ENCODE results near the gene ADGRD1.
A peak's percentile ranks its signal among the peaks of the same experiment; 100 is the strongest.
"Not testable (repeated sequence)": the region's sequence is repeated elsewhere in the genome, so short reads cannot be mapped to it uniquely, and the experiment has no call there.

ADGRD1 gene

GRCh38 chr12:130953771-130954543 is at the start of gene ADGRD1:
Gene ADGRD1 (plus strand): TSS chr12:130953907. CDS start chr12:130954466, 559 bp downstream.
- Mint-ChIP-seq H3K4me3 (no peak within 1 kb of the TSS), H3K36me3 (no peaks in the 10 kb centered on the region), H3K27ac (no peak within 1 kb of the TSS)

DNA sequence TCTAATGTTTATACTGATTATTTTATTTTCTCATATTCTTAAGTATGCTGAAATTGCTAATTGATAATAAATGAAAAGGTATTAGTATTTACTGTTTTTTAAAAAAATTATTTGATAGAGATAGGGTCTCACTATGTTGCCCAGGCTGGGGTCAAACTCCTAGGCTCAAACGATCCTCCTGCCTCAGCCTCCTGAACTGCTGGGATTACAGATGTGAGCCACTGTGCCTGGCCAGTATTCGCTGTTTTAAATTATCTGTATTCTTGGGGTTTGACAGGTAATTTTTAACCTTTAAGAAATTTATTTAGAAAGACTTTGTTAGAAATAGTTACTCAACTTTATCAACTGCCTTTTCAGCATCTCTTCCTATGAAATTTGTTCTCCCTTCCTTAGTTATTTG is 49.6 kb upstream of the ADGRD1 start:
- peaks cover 1% of the 10 kb centered on the region for H3K27me3 Mint-ChIP-seq
- H3K9me3 Mint-ChIP-seq (ENCODE audit: low read depth): no peaks in the 10 kb centered on the region
- H3K4me1 Mint-ChIP-seq (ENCODE audit: low read depth): no peaks in the 10 kb centered on the region
- peaks cover 2% of the 10 kb centered on the region for H3K36me3 Mint-ChIP-seq
- H3K27ac Mint-ChIP-seq: no peak overlapping the region
- H3K4me3 Mint-ChIP-seq: no peak overlapping the region

More at GRCh38 chr12:130953771-130954543, at the start of gene ADGRD1:
- Mint-ChIP-seq H3K27me3 (peaks cover 12% of the 10 kb centered on the region), H3K9me3 (ENCODE audit: low read depth) (no peaks in the 10 kb centered on the region), H3K4me1 (ENCODE audit: low read depth) (peaks cover 4% of the 10 kb centered on the region)

DNA sequence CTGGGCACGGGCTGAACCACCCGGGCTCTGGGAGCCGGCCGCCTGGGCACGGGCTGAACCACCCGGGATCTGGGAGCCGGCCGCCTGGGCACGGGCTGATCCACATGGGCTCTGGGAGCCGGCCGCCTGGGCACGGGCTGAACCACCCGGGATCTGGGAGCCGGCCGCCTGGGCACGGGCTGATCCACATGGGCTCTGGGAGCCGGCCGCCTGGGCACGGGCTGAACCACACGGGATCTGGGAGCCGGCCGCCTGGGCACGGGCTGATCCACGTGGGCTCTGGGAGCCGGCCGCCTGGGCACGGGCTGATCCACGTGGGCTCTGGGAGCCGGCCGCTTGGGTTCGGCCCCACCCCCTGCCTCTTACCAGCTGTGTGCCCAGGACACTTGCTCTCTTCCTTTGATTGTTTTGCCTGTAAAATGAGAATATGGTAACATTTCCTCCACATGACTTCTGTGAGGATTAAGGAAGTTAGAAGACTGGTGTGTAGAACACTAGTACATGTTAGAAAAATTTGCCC is 48.7 kb upstream of the ADGRD1 start:
- H3K4me1 Mint-ChIP-seq (ENCODE audit: low read depth); H3K27ac Mint-ChIP-seq; H3K4me3 Mint-ChIP-seq; H3K36me3 Mint-ChIP-seq; H3K27me3 Mint-ChIP-seq; H3K9me3 Mint-ChIP-seq (ENCODE audit: low read depth): not testable (repeated sequence)

DNA sequence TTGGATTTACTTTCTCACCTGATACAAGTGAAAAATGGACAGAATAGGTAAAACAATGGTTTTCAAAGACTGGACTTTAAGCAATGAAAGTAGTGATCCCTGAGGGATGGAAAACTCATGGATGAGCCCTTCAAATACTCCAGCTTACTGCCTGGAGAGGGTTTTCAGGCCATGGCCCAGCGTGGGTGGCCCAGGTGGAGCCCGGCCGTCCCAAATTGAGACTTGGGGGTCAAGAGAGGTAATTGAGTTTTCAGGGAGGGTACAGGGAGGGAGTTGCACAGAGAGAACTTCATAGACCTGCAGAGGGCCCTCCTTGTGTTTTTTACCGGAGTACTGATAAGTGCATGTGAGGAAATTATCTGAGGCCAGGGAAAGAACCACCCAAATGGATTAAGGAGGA is 44.6 kb upstream of the ADGRD1 start:
- no peak overlapping the region for H3K4me3 Mint-ChIP-seq
- peaks cover 8% of the 10 kb centered on the region for H3K27me3 Mint-ChIP-seq
- H3K9me3 Mint-ChIP-seq (ENCODE audit: low read depth): peaks cover 17% of the 10 kb centered on the region
- peaks cover 4% of the 10 kb centered on the region for H3K36me3 Mint-ChIP-seq
- no peak overlapping the region for H3K27ac Mint-ChIP-seq
- H3K4me1 Mint-ChIP-seq (ENCODE audit: low read depth): no peaks in the 10 kb centered on the region

- Mint-ChIP-seq H3K27ac (no peak overlapping the region), H3K27me3 (peaks cover 17% of the 10 kb centered on the region), H3K9me3 (ENCODE audit: low read depth) (peaks cover 17% of the 10 kb centered on the region), H3K36me3 (peaks cover 4% of the 10 kb centered on the region), H3K4me3 (no peak overlapping the region), H3K4me1 (ENCODE audit: low read depth) (peaks cover under 1% of the 10 kb centered on the region)
Measured at GRCh38 chr12:130911193-130911592, 42.5 kb upstream of the ADGRD1 start.

GRCh38 chr12:130911933-130912332 is 41.8 kb upstream of the ADGRD1 start:
- Mint-ChIP-seq H3K27me3 (peaks cover 24% of the 10 kb centered on the region), H3K4me1 (ENCODE audit: low read depth) (peaks cover 3% of the 10 kb centered on the region), H3K36me3 (peaks cover 3% of the 10 kb centered on the region), H3K9me3 (ENCODE audit: low read depth) (peaks cover 17% of the 10 kb centered on the region), H3K27ac (no peak overlapping the region), H3K4me3 (no peak overlapping the region)

GRCh38 chr12:130916241-130916911 is 37.3 kb upstream of the ADGRD1 start:
- Mint-ChIP-seq H3K36me3 (no peaks in the 10 kb centered on the region), H3K4me3 (peak overlapping the region; percentile 48), H3K9me3 (ENCODE audit: low read depth) (peaks cover 11% of the 10 kb centered on the region), H3K27ac (no peak overlapping the region), H3K27me3 (peaks cover 40% of the 10 kb centered on the region), H3K4me1 (ENCODE audit: low read depth) (peaks cover 3% of the 10 kb centered on the region)

DNA sequence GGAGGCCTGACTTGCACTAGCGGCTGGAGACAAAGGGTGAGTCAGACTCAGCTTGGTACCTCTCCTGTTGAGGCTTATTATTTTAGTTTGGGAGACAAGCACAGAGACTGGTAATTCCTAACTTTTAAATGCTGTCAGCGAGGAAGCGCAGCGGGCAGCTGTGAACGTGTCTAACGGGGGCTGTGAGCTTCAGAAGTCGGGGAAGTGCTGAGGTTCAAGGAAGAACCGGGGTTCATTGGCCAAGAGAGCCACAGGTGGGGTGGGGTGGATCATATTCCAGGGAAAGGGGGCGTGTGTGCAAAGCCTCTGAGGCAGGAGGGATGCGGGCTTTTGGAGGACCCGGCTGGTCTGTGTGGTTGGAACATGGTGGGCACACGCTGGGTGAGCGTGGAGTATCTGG is 36.1 kb upstream of the ADGRD1 start:
- no peaks in the 10 kb centered on the region for H3K36me3 Mint-ChIP-seq
- no peaks in the 10 kb centered on the region for H3K9me3 Mint-ChIP-seq (ENCODE audit: low read depth)
- no peak overlapping the region for H3K4me3 Mint-ChIP-seq
- H3K4me1 Mint-ChIP-seq (ENCODE audit: low read depth): peaks cover 3% of the 10 kb centered on the region
- no peak overlapping the region for H3K27ac Mint-ChIP-seq
- H3K27me3 Mint-ChIP-seq: peaks cover 38% of the 10 kb centered on the region

- Mint-ChIP-seq H3K9me3 (ENCODE audit: low read depth) (no peaks in the 10 kb centered on the region), H3K27ac (no peak overlapping the region), H3K27me3 (peaks cover 37% of the 10 kb centered on the region), H3K36me3 (no peaks in the 10 kb centered on the region), H3K4me3 (no peak overlapping the region), H3K4me1 (ENCODE audit: low read depth) (peaks cover 3% of the 10 kb centered on the region)
Measured at GRCh38 chr12:130919086-130919485, 34.6 kb upstream of the ADGRD1 start.

DNA sequence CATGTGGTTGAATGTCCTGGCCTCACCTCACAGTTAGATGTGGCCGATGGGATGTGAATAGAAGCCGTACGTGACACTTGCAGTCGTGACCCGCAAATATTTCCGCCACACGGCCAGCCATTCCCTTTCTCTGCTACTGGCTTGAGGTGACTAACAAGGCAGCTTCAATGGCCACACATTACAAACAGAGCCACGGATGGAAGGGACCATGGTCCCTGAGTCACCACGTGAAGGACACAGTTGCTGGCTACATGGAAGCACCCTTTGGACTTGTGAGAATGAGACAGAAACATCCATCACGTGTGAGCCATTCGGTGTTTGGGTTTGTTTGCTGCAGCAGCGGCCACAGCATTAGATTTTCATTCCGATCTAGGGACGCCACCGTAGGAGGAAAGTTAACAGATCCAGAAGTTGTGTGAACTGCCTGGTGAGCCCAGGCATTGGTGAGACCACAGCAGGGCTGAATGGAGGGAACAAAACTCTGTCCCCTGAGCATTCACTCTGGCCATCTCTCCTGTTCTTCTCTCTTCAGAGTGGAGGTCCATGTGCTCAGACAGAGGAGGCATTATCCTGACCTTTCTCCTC is 33.5 kb upstream of the ADGRD1 start:
- H3K36me3 Mint-ChIP-seq: no peaks in the 10 kb centered on the region
- H3K4me1 Mint-ChIP-seq (ENCODE audit: low read depth): peaks cover 3% of the 10 kb centered on the region
- no peak overlapping the region for H3K27ac Mint-ChIP-seq
- H3K9me3 Mint-ChIP-seq (ENCODE audit: low read depth): no peaks in the 10 kb centered on the region
- H3K4me3 Mint-ChIP-seq: no peak overlapping the region
- H3K27me3 Mint-ChIP-seq: peaks cover 34% of the 10 kb centered on the region

DNA sequence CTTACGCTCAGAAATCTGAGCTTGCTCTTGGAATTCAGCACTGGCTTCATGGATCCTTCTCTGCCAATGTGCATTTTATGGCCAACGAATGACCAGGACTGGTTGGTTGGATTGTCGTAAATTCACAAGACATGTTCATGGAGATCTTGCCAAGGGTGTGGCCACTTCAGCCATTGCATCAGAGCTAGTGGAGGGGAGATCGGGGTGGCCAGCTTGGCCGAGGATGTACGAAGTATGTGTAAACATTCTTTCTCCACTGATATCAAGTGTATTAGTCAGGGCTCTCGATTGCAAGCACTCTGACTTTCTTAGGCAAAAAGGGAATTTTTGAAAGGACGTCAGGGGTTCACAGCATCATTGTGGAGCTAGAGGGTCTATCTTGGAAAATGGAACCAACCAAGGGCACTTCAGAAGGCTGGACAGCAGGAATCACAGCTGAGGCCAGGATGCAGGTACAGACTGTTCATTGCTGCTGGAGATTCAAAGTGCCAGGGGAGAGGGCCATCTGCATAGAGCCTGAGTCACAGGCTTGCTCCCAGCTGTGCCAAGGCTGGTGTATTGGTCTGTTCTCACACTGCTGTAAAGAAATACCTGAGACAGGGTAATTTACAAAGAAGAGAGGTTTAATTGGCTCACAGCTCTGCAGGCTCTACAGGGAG is 32.9 kb upstream of the ADGRD1 start:
- Mint-ChIP-seq H3K4me1 (ENCODE audit: low read depth) (peaks cover 3% of the 10 kb centered on the region), H3K4me3 (no peak overlapping the region), H3K27me3 (peaks cover 37% of the 10 kb centered on the region), H3K36me3 (no peaks in the 10 kb centered on the region), H3K27ac (no peak overlapping the region), H3K9me3 (ENCODE audit: low read depth) (no peaks in the 10 kb centered on the region)

DNA sequence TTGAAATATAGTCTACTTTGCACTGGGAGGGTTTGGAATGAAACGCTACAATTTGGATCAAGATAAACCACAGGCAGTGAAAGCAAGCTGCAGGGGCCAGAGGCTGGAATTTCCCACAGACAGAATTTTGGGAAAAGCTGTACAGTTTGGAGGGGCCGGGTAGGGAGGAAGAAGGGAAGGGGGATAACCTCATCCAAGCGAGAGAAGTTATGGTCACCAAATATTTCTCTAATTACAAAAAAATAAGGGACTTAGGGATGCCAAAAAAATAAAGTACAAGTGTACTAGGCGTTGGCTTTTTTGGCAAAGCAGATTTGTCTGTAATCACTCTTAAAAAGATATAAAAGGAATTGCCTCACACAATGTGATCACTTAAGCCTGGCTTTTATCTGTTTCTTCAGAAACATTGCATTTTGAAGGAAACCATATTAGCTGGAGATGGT is 31.2 kb upstream of the ADGRD1 start:
- Mint-ChIP-seq H3K27me3 (peaks cover 23% of the 10 kb centered on the region), H3K4me3 (no peak overlapping the region), H3K4me1 (ENCODE audit: low read depth) (no peaks in the 10 kb centered on the region)

GRCh38 chr12:130924966-130925665 is 28.6 kb upstream of the ADGRD1 start:
- H3K36me3 Mint-ChIP-seq: no peaks in the 10 kb centered on the region
- H3K4me1 Mint-ChIP-seq (ENCODE audit: low read depth): no peaks in the 10 kb centered on the region
- peaks cover 27% of the 10 kb centered on the region for H3K27me3 Mint-ChIP-seq
- H3K27ac Mint-ChIP-seq: no peak overlapping the region
- H3K9me3 Mint-ChIP-seq (ENCODE audit: low read depth): no peaks in the 10 kb centered on the region
- no peak overlapping the region for H3K4me3 Mint-ChIP-seq

More for the DNA sequence above, 31.2 kb upstream of the ADGRD1 start:
- Mint-ChIP-seq H3K27ac (no peak overlapping the region), H3K36me3 (no peaks in the 10 kb centered on the region), H3K9me3 (ENCODE audit: low read depth) (no peaks in the 10 kb centered on the region)

GRCh38 chr12:130925666-130926015 is 28.1 kb upstream of the ADGRD1 start:
- H3K27me3 Mint-ChIP-seq: peaks cover 21% of the 10 kb centered on the region
- no peaks in the 10 kb centered on the region for H3K4me1 Mint-ChIP-seq (ENCODE audit: low read depth)
- no peaks in the 10 kb centered on the region for H3K9me3 Mint-ChIP-seq (ENCODE audit: low read depth)
- no peaks in the 10 kb centered on the region for H3K36me3 Mint-ChIP-seq
- no peak overlapping the region for H3K27ac Mint-ChIP-seq
- H3K4me3 Mint-ChIP-seq: no peak overlapping the region

Measured in activated naive CD8-positive, alpha-beta T cell (primary cell).